ENCODE measurements around the gene SLC9A2. TPM values are rescaled to one million over a fixed set of nuclear protein-coding genes. Genes with fewer than 3 reads are reported as not detected.

Gene SLC9A2
- total RNA-seq, 4 donors from 2014 or later: 0.09 to 0.16 (median 0.12) TPM

DNA sequence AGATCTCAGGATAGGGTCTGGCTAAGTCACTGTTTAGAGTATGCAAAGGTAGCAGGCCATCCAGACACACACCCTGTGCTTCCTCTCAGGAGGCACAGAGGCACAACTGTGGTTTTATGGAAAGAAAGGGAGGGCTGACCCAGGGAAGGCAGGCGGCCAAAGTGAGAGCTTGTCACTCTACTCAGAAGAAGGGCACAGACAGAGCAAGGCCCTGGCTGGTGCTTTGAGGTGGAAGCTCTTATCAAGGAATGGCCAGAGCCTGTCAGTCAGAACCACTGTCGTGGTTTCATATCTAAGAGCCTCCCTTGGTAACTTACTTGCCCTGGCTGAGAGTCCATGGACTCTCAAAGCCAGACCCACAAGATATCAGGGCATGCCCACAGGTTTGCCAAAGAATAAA, 40.7 kb downstream of the SLC9A2 start:
- no peak for TF ChIP-seq CTCF (IDR thresholded peaks at IDR 0.05)
- ATAC-seq (ENCODE audit: low FRiP score): no peak
- no peak for DNase-seq (ENCODE audit: low spot score)

DNA sequence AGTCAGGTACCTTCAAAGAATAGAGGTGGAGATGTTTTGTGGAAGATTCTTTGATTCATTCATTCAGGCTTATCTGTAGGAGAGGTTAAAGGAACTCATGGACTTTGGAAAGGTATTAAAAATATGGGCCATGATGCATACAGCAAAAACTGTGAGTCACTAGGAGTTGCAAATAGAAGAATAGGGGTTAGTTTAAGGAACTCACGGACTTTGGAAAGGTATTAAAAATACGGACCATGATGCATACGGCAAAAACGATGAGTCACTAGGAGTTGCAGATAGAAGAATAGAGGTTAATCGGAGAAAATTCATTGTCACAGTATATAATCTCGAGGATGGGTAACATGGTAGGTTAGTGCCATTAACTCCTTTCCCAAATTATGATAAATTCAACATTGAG, 41.2 kb downstream of the SLC9A2 start:
- no peak for TF ChIP-seq CTCF (IDR thresholded peaks at IDR 0.05)
- DNase-seq (ENCODE audit: low spot score): no peak
- no peak for ATAC-seq (ENCODE audit: low FRiP score)

DNA sequence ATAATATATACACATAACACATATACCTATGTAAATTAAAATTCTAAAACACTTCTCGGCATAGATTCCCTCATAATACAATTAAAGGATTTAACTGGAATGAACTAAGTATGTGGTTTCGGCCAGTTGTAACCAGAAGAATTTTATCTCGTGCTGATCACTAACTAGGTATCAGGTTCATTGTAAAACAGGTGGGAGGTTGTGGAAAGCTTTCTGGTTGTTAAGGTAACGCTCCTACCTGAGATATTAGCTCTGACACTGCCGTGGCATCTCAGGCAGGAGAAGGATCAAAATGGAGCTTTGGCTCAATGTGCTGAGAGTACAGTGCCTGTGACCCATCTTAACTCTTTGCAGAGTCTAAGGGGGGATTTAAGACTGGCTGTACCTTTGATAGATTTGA, 42.5 kb downstream of the SLC9A2 start:
- ATAC-seq (ENCODE audit: low FRiP score) (no peak), DNase-seq (ENCODE audit: low spot score) (no peak)
- TF ChIP-seq CTCF (IDR thresholded peaks at IDR 0.05): no peak

GRCh38 chr2:102662833-102663232, 43.5 kb downstream of the SLC9A2 start:
- no peak for TF ChIP-seq CTCF (IDR thresholded peaks at IDR 0.05)
- DNase-seq (ENCODE audit: low spot score): no peak
- no peak for ATAC-seq (ENCODE audit: low FRiP score)

DNA sequence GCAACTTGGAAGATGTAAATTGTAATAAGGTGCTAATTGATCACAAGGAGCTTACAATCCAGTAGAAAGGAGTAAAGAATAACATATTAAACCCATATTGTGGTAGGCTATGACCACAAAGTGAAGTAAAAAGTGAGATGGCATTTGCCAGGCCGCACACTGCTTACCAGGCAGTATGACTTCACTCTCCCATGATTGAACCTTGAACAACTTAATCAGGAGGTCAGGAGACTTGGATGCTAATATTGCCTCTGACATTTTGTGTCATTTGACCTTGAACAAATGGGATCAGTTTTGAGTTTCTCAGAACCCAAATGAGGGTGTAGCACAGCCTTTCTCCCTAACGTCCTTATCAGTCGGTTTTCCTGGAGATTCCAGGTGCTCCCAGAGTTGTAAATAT, 44.0 kb downstream of the SLC9A2 start:
- DNase-seq (ENCODE audit: low spot score) (no peak), ATAC-seq (ENCODE audit: low FRiP score) (no peak)
- TF ChIP-seq CTCF (IDR thresholded peaks at IDR 0.05): no peak

DNA sequence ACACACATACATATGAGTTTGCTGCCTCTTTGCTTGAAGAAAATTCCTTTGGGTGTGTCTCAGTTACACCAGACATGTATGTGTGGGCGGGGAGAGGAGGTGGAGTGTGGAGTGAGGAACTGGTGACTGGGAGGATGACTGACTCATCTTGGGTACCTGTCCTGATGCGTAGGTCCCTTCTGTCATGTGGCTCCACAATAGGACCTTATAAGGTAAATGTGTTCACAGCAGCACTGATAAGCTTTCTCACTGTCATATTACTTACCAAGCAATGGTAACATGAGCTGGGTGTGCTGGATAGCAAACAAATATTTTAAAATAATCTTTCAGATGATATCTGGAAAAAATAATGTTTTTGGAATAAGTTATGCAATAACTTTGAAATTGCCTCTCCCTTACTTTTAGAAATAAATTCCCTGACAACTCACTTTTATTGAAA, 45.1 kb downstream of the SLC9A2 start:
- ATAC-seq (ENCODE audit: low FRiP score) (peak; percentile 92), DNase-seq (ENCODE audit: low spot score) (no peak)
- TF ChIP-seq CTCF (IDR thresholded peaks at IDR 0.05): no peak

GRCh38 chr2:102667072-102667471, 47.7 kb downstream of the SLC9A2 start:
- no peak for ATAC-seq (ENCODE audit: low FRiP score)
- no peak for TF ChIP-seq CTCF (IDR thresholded peaks at IDR 0.05)

More at GRCh38 chr2:102667072-102667471, 47.7 kb downstream of the SLC9A2 start:
- no peak for DNase-seq (ENCODE audit: low spot score)
